HepG2 (cell line): ENCODE results near the gene PRMT5. TPM values are rescaled to one million over a fixed set of nuclear protein-coding genes. Genes with fewer than 3 reads are reported as not detected.

Source experiments
- BCL6 ChIP-seq: IDR thresholded peaks from 2 replicates; pipeline ENCODE4 v1.6.1; 2016; ENCODE audit warnings: missing genetic modification reagents, missing compliant biosample characterization
- GLI4 ChIP-seq: sonication (generic); formaldehyde crosslinking; IDR thresholded peaks from 2 replicates; pipeline ENCODE4 v1.5.1; 2020; ENCODE audit warnings: missing genetic modification reagents, mild to moderate bottlenecking, moderate library complexity, borderline replicate concordance
- HOXD1 ChIP-seq: sonication (generic); formaldehyde crosslinking; IDR thresholded peaks from 2 replicates; pipeline ENCODE4 v1.5.0; 2020; ENCODE audit warnings: missing genetic modification reagents
- JDP2 ChIP-seq: sonication (generic); formaldehyde crosslinking; IDR thresholded peaks from 2 replicates; pipeline ENCODE4 v1.8.1; 2022; ENCODE audit warnings: missing genetic modification reagents, borderline replicate concordance
- SOX13 ChIP-seq, 3 experiments: fragments of 450-650 bp in 1 of 3; sonication (generic) in 1 of 3; formaldehyde crosslinking in 1 of 3; IDR thresholded peaks in 2 of 3; conservative IDR thresholded peaks in 1 of 3; 2 replicates each; pipeline versions ENCODE4 v1.5.0 to v1.6.1; 2016 to 2020; ENCODE audit warnings: antibody characterized with exemption in 1 of 3, mild to moderate bottlenecking in 1 of 3, missing compliant biosample characterization in 1 of 3, missing genetic modification reagents in 1 of 3, moderate library complexity in 1 of 3
- SUZ12 ChIP-seq: fragments of 150-350 bp; IDR thresholded peaks from 2 replicates; pipeline ENCODE4 v1.6.1; 2014; ENCODE audit warnings: low read depth, low read length
- ZNF143 ChIP-seq: sonication (generic); formaldehyde crosslinking; IDR thresholded peaks from 2 replicates; pipeline ENCODE4 v1.4.0; 2020; ENCODE audit warnings: missing genetic modification reagents
- ZNF468 ChIP-seq: sonication (generic); formaldehyde crosslinking; IDR thresholded peaks from 2 replicates; pipeline ENCODE4 v1.8.0; 2022; ENCODE audit warnings: mild to moderate bottlenecking, moderate library complexity, missing genetic modification reagents
- polyA plus RNA-seq, 8 experiments: library from polyadenylated mRNA; depleted of rRNA in 3 of 8; stranded (reverse) in 7 of 8; unstranded in 1 of 8; fragments of >200 nt; fragmentation: Illumina TruSeq in 4 of 8; extraction: Trizol in 4 of 8; gene quantifications; 2 replicates each; pipeline versions ENCODE4 v1.2.1 to v1.2.3, GENCODE V29; 2011 to 2016; ENCODE audit warnings: low read depth in 4 of 8, missing spikeins in 1 of 8, mixed read lengths in 1 of 8; ENCODE audit not compliant: insufficient read depth in 1 of 8
- total RNA-seq, 5 experiments: library from RNA; depleted of rRNA; stranded (reverse); fragments of >200 nt; fragmentation: Illumina TruSeq; extraction: Trizol; gene quantifications; 2 replicates each; pipeline ENCODE4 v1.2.3, GENCODE V29; 2016; ENCODE audit warnings: low read depth in 1 of 5
- TF ChIP-seq, protein P1 (sequence below): sonication (generic); formaldehyde crosslinking; IDR thresholded peaks from 2 replicates; pipeline ENCODE4 v1.4.0; 2020; ENCODE audit warnings: missing genetic modification reagents
- TF ChIP-seq, protein P2 (sequence below): IDR thresholded peaks from 2 replicates; pipeline ENCODE4 v1.6.1; 2016
- TF ChIP-seq, protein P3 (sequence below), 2 experiments: fragments of 450-650 bp in 1 of 2; sonication (generic) in 1 of 2; formaldehyde crosslinking in 1 of 2; IDR thresholded peaks; 2 replicates each; pipeline versions ENCODE4 v1.6.1 to v1.8.0; 2016 to 2022; ENCODE audit warnings: antibody characterized with exemption in 1 of 2, mild to moderate bottlenecking in 1 of 2, missing genetic modification reagents in 1 of 2
- TF ChIP-seq, protein P4 (sequence below): conservative IDR thresholded peaks from 2 replicates; pipeline ENCODE4 v1.6.1; 2018; ENCODE audit warnings: missing genetic modification reagents

Gene PRMT5
- total and polyA plus RNA-seq, 2 of the 13 experiments (the other 11 are each of a cell fraction or from before 2014, with no cell fraction given): 210 to 354 TPM

DNA sequence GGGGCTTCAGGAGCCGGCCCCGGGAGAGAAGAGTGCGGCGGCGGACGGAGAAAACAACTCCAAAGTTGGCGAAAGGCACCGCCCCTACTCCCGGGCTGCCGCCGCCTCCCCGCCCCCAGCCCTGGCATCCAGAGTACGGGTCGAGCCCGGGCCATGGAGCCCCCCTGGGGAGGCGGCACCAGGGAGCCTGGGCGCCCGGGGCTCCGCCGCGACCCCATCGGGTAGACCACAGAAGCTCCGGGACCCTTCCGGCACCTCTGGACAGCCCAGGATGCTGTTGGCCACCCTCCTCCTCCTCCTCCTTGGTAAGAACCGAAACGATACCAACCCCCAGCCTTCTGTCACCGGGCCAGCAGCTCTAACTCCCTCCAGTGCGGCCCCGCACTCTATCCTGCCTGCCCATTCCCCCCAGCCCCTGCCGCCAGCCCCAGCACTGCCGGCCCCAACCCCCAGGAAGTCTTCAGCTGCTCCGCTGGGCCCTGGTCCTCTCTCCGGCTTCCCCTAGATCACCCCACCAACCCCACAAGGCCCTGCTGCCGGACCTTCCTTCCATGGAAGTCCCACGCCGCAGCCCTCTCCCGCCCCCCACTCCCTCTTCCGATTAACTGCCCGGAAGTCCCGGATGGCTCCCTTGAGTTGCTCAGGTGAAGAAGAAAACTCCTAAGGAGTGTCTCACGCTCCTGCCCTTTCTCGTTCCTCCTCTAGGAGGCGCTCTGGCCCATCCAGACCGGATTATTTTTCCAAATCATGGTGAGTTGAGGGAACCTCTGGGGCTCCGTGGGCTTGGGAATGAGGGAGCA lies 56.9 kb downstream of the PRMT5 start (continued):
- TF ChIP-seq, protein P1, sequence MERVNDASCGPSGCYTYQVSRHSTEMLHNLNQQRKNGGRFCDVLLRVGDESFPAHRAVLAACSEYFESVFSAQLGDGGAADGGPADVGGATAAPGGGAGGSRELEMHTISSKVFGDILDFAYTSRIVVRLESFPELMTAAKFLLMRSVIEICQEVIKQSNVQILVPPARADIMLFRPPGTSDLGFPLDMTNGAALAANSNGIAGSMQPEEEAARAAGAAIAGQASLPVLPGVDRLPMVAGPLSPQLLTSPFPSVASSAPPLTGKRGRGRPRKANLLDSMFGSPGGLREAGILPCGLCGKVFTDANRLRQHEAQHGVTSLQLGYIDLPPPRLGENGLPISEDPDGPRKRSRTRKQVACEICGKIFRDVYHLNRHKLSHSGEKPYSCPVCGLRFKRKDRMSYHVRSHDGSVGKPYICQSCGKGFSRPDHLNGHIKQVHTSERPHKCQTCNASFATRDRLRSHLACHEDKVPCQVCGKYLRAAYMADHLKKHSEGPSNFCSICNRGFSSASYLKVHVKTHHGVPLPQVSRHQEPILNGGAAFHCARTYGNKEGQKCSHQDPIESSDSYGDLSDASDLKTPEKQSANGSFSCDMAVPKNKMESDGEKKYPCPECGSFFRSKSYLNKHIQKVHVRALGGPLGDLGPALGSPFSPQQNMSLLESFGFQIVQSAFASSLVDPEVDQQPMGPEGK (CRISPR knock-in tag): peak; percentile 59
- TF ChIP-seq SOX13 (IDR thresholded peaks at IDR 0.05) (no peak), SOX13 (CRISPR knock-in tag; conservative IDR thresholded peaks at IDR 0.05 in 1 of 2, IDR thresholded peaks at IDR 0.05 in 1 of 2) (peak; percentile 31 to 50; a peak in 1 of 4 replicates), GLI4 (CRISPR knock-in tag) (peak; percentile 30; the same call in 1 of the 2 replicates), BCL6 (peak; percentile 61; the same call in 1 of the 2 replicates), HOXD1 (0 out of 2 replicates have a peak, but pooled peaks have one; percentile 60), ZNF143 (CRISPR knock-in tag) (peak; percentile 7; the same call in 1 of the 2 replicates), ZNF468 (CRISPR knock-in tag) (no peak), SUZ12 (no peak), JDP2 (CRISPR knock-in tag) (no peak)
- TF ChIP-seq, protein P2, sequence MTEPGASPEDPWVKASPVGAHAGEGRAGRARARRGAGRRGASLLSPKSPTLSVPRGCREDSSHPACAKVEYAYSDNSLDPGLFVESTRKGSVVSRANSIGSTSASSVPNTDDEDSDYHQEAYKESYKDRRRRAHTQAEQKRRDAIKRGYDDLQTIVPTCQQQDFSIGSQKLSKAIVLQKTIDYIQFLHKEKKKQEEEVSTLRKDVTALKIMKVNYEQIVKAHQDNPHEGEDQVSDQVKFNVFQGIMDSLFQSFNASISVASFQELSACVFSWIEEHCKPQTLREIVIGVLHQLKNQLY (CRISPR knock-in tag): peak; percentile 61; the same call in 1 of the 2 replicates
- TF ChIP-seq, protein P3, sequence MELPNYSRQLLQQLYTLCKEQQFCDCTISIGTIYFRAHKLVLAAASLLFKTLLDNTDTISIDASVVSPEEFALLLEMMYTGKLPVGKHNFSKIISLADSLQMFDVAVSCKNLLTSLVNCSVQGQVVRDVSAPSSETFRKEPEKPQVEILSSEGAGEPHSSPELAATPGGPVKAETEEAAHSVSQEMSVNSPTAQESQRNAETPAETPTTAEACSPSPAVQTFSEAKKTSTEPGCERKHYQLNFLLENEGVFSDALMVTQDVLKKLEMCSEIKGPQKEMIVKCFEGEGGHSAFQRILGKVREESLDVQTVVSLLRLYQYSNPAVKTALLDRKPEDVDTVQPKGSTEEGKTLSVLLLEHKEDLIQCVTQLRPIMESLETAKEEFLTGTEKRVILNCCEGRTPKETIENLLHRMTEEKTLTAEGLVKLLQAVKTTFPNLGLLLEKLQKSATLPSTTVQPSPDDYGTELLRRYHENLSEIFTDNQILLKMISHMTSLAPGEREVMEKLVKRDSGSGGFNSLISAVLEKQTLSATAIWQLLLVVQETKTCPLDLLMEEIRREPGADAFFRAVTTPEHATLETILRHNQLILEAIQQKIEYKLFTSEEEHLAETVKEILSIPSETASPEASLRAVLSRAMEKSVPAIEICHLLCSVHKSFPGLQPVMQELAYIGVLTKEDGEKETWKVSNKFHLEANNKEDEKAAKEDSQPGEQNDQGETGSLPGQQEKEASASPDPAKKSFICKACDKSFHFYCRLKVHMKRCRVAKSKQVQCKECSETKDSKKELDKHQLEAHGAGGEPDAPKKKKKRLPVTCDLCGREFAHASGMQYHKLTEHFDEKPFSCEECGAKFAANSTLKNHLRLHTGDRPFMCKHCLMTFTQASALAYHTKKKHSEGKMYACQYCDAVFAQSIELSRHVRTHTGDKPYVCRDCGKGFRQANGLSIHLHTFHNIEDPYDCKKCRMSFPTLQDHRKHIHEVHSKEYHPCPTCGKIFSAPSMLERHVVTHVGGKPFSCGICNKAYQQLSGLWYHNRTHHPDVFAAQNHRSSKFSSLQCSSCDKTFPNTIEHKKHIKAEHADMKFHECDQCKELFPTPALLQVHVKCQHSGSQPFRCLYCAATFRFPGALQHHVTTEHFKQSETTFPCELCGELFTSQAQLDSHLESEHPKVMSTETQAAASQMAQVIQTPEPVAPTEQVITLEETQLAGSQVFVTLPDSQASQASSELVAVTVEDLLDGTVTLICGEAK (IDR thresholded peaks at IDR 0.05): no peak
- TF ChIP-seq, protein P3 (CRISPR knock-in tag; IDR thresholded peaks at IDR 0.05): no peak; the same call in 1 of the 2 replicates
- TF ChIP-seq, protein P4, sequence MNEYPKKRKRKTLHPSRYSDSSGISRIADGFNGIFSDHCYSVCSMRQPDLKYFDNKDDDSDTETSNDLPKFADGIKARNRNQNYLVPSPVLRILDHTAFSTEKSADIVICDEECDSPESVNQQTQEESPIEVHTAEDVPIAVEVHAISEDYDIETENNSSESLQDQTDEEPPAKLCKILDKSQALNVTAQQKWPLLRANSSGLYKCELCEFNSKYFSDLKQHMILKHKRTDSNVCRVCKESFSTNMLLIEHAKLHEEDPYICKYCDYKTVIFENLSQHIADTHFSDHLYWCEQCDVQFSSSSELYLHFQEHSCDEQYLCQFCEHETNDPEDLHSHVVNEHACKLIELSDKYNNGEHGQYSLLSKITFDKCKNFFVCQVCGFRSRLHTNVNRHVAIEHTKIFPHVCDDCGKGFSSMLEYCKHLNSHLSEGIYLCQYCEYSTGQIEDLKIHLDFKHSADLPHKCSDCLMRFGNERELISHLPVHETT (CRISPR knock-in tag): peak; percentile 48; the same call in 1 of the 2 replicates
